HUDEP-2 (cell line): ENCODE data around the gene IQCB1.
"Not testable (repeated sequence)": the region's sequence is repeated elsewhere in the genome, so short reads cannot be mapped to it uniquely, and the experiment has no call there.

ENCODE experiments used
- DNase-seq, 76 experiments: peaks; one replicate each; lab custom pipeline; 2025; ENCODE audit not compliant: unreplicated experiment in 76 of 76; lab: John Stamatoyannopoulos, UW

Gene IQCB1

GRCh38 chr3:121818578-121818977, 16.3 kb downstream of the IQCB1 start:
- DNase-seq, result no peak

- DNase-seq, result no peak
These were observed 17.1 kb downstream of the IQCB1 start for GRCh38 chr3:121817753-121818152.

- no peak for DNase-seq
These were observed 25.6 kb downstream of the IQCB1 start for GRCh38 chr3:121809249-121809648.

GRCh38 chr3:121803771-121804320, 31.0 kb downstream of the IQCB1 start:
- DNase-seq, result no peak

DNA sequence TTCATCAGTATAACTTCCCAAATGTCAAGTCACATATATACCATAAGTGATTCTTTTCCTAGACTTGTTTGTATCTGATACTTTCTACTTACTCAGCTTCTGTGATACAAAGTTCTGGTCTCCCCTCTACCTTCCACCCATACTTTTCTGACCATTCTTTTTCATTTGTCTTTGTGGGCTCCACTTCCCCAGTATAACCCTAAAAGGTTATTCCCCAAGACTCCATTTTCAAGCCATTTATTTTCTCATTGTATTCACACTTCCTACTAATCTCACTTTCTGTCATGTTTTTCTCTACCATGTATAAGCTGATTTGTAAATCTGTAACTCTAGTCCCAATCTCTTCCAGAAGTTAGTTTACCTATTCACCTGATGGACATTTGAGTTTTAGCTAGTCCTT, 34.0 kb downstream of the IQCB1 start:
- no peak for DNase-seq

DNA sequence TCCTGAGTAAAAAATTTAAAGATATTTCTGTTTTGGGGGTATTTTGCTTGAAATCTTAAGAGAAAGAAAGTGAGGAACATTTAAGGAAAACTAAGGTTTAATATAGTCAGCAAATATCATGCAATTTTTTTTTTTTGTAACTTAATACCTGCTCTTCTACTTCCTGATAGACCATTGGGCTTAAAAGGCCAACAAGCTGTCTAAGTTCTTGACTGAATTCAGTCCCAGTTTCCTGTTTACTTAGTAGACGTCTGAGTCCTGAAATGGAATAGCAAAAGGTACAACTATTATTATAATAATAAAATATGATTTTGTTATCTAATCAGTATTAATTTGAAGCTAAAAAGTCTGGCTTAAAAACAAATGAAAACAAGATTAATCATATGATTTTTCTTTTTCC, 37.9 kb downstream of the IQCB1 start:
- DNase-seq, result no peak

- no peak for DNase-seq
These were observed 40.4 kb downstream of the IQCB1 start for GRCh38 chr3:121794264-121794983.

DNA sequence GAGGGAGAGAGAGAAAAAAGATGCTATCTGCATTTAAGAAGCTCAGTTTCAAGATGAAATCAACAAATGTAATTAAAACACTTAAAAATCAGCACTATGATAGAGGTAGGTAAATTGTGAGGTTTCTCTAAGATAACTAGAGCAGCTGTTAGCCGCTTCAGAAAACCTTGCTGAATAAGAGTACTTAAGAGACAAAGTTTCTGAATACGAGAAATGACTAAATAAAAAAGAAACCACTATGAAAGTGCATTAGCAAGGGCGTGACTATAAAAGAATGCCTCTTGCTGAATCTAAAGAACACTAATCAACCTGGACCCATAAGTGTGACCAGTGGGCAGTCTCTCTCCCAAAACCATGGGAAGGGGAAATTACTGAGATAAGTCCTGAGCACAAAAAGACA, 41.8 kb downstream of the IQCB1 start:
- no peak for DNase-seq

- DNase-seq, result no peak
These were observed 48.4 kb downstream of the IQCB1 start for GRCh38 chr3:121786485-121786884.

DNA sequence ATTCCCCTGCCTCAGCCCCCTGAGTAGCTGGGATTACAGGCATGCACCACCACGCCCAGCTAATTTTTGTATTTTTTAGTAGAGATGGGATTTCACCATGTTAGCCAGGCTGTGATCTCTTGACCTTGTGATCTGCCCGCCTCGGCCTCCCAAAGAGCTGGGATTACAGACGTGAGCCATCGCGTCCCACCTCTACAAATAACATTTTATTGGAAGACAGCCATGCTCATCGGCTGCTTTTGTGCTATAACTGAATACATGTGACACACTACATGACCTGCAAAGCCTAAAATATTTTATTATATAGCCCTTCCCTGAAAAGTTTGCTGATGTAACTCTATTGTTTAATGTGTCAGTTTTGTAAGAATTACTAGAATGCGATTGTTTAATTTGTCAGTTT, 52.1 kb downstream of the IQCB1 start:
- not testable (repeated sequence) for DNase-seq

DNA sequence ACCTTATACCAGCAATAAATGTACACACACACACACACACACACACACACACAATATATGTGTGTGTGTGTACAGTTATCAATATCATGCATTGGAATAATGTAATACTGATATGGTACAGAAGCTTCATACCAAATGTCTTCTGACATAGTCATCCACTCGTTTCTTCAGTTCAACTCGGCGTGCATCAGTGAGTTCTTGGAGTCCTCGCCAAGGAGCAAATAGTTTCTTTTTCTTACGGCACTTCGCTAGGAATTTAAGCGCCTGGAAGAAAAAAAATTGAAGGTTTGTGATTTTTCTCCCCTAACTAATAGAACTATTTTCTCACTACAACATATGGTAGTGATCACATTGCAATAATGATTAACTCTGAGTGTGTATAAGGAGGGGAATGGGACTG, 53.2 kb downstream of the IQCB1 start:
- no peak for DNase-seq

- DNase-seq, result not testable (repeated sequence)
These were observed 59.8 kb downstream of the IQCB1 start for GRCh38 chr3:121775095-121775494.

DNA sequence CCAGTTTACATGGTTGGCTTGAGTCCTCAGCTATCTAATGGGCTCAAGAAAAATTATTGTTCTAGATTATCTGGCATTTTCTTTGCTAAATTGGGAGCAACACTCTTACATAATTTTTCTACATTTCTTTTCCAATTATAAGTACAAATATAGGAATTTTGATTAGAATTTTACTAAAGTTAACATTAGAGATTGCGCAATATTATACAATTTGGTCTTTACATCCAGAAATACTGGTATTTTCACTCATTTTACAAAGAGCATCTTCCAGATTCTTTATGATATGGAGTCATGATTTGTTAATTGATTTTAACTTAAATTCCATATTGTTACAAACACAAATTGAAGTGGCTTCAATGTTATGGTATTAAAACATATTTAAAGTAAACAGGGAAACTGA, 65.6 kb downstream of the IQCB1 start:
- DNase-seq, result no peak

DNA sequence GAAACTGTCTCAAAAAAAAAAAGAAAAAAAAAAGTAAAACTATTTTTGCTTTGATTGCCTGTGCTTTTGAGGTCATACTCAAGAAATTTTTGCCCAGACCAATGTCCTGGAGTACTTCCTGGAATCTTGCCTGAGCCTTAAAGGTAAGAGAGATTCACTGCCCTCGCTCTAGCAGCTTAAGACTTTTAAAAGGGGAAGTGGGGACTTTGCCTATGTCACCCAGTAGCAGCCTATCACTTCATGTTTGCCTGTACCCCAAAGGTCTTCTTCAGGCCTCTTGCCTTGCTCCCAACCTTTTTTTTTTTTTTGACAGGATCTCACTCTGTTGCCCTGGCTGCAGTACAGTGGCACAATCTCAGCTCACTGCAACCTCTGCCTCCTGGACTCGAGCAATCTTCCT, 66.4 kb downstream of the IQCB1 start:
- DNase-seq, result no peak

DNA sequence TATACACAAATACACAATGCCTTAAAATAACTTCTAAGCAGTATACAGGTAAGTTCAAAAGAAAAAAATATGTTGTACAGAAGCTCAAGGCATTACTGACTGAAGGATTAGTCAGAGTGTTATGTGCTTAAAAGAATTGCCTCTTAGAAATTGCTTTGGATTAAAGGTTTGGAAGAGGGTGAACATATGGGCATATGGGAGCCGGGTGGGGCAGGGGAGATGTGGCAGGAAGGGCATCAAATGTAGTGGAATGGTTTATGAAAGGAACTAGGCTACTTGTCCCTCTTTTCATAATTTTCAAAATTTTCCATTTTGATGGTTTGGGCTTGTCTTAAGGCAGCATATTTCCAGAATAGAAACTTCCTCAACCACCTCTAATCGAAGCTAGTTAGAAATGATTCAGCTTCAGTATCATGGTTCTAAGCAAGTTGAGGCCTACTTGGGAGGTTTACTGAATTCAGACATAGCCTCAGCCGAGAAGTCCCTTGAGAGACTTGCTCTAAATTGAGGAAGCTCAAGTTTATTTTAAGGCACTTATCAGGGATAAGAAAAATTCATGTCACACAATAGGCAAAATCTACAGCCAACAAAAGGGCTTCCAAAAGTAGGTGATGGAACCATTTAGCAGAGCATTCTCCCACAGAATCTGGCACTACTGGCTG, 75.2 kb downstream of the IQCB1 start:
- no peak for DNase-seq

- peak in 11 of 76 experiments; percentile 3 to 40 (median 22) for DNase-seq
These were observed 76.0 kb downstream of the IQCB1 start for GRCh38 chr3:121758727-121759450.

GRCh38 chr3:121757812-121758545, 76.9 kb downstream of the IQCB1 start:
- DNase-seq, result no peak

- DNase-seq, result peak in 13 of 76 experiments; percentile 1 to 23 (median 7)
These were observed 77.6 kb downstream of the IQCB1 start for GRCh38 chr3:121757087-121757811.

DNA sequence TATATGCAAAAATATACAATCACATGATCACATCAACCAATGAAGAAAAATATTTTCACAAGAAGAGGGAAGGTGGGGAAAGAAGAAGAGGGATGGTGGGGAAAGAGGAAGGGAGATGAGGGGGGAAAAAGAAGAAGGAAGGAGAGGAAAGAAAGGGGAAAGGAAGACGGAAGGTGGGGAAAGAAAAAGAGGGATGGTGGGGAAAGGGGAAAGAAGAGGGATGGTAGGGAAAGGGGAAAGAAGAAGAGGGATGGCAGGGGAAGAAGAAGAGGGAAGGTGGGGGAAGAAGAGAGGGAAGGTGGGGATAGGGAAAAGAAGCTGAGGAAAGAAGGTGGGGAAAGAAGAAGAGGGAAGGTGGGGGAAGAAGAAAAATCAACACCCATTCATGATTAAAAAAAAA, 82.1 kb downstream of the IQCB1 start:
- no peak for DNase-seq

DNA sequence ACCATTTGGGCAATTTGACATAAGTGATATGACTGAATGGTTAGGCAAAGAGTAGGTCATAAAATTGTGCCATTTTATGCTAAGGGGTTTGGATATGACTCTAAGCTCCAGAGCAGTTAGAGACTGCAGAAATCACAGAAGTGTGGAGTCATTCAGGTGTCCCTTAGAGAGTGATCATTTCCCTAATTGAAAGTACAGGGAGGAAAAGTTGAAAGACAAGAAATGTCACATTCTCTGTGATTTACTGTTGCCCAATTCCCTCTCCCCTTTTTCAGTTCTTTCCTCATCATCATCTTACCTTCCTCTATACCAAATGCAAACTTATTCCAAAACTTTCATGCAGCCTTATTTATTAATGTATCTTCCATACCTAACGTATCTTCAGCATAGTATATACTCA, 82.6 kb downstream of the IQCB1 start:
- DNase-seq, result no peak
